ENCODE results near the gene CPED1.
"Not testable (repeated sequence)": the region's sequence is repeated elsewhere in the genome, so short reads cannot be mapped to it uniquely, and the experiment has no call there.

Gene CPED1

DNA sequence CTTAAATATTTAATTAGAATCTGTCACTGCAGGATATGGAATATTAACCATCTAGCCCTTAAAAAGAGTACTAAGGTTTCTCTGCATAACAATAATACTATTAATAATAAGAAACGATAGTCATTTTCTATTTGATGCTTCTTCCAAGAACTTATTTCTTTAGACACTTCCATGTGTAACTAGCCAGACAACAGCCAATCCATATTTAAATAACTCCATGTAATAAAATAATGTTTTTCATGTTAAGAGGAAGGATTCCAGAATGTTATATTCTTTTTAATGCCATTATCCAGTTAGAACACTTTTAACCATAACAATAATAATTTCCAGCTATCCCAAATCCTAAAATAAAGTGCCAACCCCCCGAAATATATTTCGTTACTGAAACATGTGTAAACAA, 170.2 kb downstream of the CPED1 start:
- no peak for DNase-seq

- no peak for DNase-seq
These were observed 171.0 kb downstream of the CPED1 start for GRCh38 chr7:121159553-121159952.

- no peak for DNase-seq
These were observed 171.9 kb downstream of the CPED1 start for GRCh38 chr7:121160150-121161008.

DNA sequence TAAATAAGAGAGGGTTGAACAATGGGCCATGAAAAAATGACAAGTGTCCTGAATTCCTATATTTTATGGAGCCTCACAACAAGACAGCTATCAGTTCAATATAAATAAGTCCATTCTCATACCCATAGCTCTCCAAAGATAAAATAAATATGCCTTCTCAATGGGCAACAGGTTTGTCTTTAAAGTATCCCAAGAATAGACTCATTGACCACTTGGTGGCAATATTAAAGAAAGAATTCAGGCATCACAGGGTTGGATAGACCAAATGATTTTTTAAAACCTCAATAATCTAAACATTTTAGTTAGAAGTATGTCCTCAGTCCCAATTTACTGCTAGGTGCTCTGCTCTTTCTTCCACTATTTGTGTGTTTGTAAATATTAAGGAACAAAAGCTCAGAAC, 175.2 kb downstream of the CPED1 start:
- DNase-seq = no peak

- no peak for DNase-seq
These were observed 175.7 kb downstream of the CPED1 start for GRCh38 chr7:121164247-121164646.

DNA sequence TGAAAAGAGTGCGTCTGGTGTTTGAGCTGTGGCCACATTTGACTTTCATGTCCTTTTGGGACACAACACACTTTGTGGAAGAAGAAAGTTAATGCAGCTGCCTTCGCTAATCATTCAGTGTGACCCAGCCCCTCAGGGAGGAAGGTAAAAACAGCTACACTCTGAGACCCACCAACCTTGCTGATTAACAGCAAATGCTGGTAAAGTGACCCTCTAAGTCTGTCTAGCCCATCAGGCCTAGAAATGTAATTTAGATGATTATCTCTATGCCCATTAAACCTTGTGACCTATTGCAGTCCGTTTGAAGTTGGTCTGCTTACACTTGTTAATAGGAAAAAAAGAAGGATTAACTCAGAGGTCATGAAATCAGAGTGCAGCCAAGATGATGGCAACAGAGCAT, 178.4 kb downstream of the CPED1 start:
- DNase-seq = no peak

GRCh38 chr7:121167971-121168370, 179.5 kb downstream of the CPED1 start:
- DNase-seq = no peak

- no peak for DNase-seq
These were observed 181.0 kb downstream of the CPED1 start for GRCh38 chr7:121169469-121169868.

DNA sequence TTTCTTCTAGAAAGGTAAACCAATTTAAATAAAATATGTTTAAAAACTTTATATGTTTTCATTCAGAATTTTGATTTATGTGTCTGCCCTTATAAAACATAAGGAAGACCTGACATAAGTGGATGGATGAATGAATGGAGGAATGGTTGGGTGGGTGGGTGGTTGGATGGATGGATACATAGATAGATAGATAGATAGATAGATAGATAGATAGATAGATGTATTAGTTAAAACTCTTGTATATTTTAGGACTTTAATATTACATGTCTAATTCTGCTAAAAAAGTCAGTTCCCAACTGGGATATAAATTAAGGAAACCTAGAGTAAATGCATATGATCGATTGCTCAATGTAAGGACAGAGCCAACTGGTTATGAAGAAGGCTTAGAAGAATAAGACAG, 184.0 kb downstream of the CPED1 start:
- DNase-seq = no peak

DNA sequence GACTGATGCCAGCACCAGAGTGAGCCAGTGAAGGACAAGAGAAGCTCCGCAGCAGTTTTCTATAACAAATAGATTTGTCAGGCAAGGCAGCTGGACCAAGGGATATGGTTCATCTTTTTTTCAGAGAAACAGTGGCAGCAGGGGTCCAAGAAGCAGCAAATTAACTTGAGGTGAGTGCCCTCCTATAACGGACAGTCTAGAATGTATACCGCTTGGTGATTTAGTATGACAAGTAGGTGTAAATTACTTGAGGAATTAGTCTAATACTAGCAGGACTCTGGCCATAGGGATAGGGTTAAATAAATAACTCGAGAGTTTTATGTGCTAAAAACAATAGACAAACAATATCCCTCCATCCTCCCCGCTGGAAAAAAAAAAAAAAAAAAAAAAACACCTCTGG, 187.3 kb downstream of the CPED1 start:
- no peak for DNase-seq

DNA sequence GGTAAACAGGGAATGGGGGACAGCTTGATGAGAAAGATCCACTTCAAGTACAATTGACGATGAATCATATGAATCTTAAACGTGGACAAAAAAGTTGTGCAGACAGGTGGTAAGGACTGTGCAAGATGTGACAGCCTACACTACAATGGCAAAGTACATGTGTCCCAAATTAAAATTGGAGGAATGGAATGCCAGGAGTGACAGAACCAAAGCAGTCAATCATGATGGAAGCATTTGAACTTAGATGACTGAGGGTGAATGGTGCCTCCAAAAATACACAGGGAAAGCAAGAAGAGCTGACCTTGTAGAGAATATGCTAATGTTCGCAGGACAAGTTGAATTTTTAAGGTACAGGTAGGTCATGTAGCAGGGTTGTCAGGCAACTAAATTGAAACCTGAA, 189.9 kb downstream of the CPED1 start:
- DNase-seq = no peak

- no peak for DNase-seq
These were observed 190.5 kb downstream of the CPED1 start for GRCh38 chr7:121178869-121179497.

DNA sequence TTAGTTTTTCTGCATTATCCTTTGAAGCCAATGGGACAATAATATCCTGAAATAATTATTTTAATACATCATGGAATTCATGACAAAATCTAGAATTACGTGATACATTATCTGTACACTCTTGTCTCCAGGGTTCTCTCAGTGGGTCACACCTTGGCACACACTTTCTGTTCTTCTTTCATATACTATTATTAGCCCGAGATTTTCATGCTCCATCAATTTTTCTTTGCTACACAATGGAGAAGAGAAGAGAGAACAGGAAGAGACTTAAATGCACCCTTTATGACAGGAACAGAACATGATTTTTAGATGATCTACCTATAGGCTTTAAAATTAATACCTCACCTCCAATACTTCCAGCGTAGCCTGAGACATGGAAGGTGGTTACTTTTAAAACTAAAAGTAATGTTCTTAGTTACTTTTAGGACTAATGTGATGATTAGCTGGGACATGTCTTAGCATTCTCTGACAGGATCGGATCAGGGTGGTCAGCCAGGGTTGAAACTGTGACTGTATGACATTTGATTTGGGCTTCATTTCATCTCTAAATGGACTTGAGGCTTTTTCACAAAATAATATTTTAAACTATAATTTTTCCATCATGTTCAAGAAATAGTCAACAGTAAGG, 192.0 kb downstream of the CPED1 start:
- no peak for DNase-seq

DNA sequence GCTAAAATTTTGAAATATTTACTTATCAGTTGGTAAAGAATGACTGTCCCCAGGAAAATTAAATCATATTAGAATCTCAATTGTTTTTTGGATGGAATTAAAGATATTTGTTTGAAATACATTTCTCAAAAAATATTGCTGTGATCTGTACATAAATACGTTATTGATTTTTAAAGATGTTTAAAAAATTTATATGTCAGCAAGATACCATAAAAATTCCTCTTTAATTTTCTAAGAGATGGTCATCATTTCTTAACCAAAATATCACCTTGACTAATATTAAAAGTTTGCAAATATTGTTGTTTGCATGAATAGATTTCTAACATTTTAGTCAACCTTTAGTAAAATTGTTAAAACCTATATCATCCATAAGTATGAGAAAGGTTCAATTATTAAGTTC, 192.8 kb downstream of the CPED1 start:
- no peak for DNase-seq

GRCh38 chr7:121182281-121182680, 193.8 kb downstream of the CPED1 start:
- DNase-seq = no peak

- DNase-seq = no peak
These were observed 194.4 kb downstream of the CPED1 start for GRCh38 chr7:121182902-121183301.

DNA sequence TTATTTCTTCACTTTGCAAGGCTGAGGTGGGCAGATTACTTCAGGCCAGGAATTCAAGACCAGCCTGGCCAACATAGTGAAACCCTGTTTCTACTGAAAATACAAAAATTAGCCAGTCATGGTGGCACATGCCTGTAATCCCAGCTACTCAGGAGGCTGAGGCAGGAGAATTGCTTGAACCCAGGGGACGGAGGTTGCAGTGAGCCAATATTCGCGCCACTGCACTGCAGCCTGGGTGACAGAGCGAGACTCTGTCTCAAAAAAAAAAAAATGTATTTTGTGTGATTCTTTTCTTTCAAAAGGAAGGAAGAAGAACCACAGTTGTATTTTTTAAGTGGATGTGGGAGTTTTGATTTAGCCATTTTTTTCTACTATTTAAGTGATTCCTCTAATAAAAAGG, 195.4 kb downstream of the CPED1 start:
- DNase-seq = not testable (repeated sequence)

GRCh38 chr7:121186746-121187145, 198.2 kb downstream of the CPED1 start:
- no peak for DNase-seq

- DNase-seq = no peak
These were observed 198.7 kb downstream of the CPED1 start for GRCh38 chr7:121187222-121187621.

- DNase-seq = no peak
These were observed 199.2 kb downstream of the CPED1 start for GRCh38 chr7:121187676-121188075.

DNA sequence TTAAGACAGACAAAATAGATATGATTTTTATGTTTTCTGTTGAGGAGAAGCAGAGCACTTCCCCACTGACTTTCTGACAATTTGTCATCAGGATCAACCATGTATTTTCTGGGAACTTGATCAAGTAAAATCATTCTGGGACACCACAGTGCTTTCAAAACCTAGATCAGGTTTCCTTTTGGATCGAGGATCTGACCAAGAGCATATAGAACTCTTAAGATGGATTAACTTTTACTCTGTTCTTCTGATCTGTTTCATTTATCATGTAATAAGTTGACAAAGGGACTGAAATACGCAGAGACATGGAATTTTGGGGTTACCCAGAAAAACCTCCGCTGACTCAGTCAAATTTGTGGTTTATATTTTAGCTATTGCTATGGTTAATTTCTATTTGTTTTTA, 204.3 kb downstream of the CPED1 start:
- DNase-seq = no peak

GRCh38 chr7:121195010-121195409, 206.5 kb downstream of the CPED1 start:
- no peak for DNase-seq

GRCh38 chr7:121195874-121196273, 207.4 kb downstream of the CPED1 start:
- no peak for DNase-seq

- DNase-seq = no peak
These were observed 207.8 kb downstream of the CPED1 start for GRCh38 chr7:121196286-121196685.

Measured in NCI-H446 treated with DMSO at 0.1 percent for 48 hours (cell line).